NCI-H748 (cell line): ENCODE data around the gene KCNQ1.

Source experiments
- DNase-seq: peaks from one replicate; lab custom pipeline; 2025; ENCODE audit not compliant: unreplicated experiment; lab: John Stamatoyannopoulos, UW

The KCNQ1 gene

GRCh38 chr11:2566223-2567025 lies 121.6 kb downstream of the KCNQ1 start:
- no peak for DNase-seq

GRCh38 chr11:2567026-2567671 lies 122.3 kb downstream of the KCNQ1 start:
- DNase-seq = no peak

DNA sequence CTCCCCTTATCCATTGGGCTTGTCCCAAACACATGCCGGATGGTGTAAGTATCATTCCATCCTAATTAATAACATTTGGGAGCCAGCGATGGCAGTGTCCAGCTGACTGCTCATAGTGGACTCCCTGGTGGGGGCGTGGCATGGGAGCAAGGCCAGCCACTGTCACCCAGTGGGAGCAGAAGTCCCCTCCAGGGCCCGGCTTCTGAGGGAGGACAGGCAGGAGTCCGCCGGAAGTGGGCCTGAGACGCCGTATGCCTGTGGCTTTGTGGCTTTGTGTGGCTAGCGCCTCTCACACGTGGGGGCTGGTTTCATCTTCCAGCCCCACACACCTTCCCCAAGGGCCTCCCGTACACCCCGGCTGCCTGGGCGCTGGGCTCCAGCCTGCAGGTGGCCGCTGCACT lies 124.5 kb downstream of the KCNQ1 start:
- no peak for DNase-seq

- DNase-seq = no peak
Measured at GRCh38 chr11:2569731-2570210, 125.0 kb downstream of the KCNQ1 start.

GRCh38 chr11:2570211-2570811 lies 125.5 kb downstream of the KCNQ1 start:
- no peak for DNase-seq

DNA sequence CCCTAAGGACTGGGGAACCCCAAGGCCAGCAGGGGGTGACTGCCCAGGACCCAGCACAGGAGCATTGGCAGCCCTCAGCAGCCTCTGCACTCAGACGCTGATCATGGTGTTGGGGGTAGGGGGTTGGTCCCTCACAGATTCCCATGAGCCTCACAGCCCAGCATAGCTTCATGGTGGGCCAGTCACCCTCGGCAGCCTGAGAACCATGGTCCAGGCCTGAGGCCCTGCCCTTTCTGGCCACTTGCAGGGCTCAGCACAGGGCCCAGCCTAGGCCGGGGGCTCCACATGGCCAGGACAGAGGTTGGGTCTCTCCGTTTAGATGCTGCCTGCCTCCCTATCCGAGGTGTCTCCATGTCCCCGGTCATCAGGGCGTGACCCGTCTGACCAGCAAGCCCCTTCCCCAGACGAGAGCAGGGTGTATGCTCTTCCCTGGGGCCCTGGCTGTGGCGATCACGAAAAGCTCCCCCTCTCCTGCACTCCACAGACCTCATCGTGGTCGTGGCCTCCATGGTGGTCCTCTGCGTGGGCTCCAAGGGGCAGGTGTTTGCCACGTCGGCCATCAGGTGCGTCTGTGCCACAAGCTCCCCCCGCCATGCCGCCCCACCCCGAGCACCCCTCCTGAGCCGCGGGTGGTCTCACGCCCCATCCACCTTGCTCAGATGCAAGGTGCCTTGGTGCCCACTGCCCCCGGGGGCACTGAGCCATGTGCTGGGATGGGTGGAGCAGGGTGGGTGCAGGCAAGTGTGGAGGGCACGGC lies 126.2 kb downstream of the KCNQ1 start:
- DNase-seq = no peak

GRCh38 chr11:2571598-2572281 lies 126.9 kb downstream of the KCNQ1 start:
- no peak for DNase-seq

DNA sequence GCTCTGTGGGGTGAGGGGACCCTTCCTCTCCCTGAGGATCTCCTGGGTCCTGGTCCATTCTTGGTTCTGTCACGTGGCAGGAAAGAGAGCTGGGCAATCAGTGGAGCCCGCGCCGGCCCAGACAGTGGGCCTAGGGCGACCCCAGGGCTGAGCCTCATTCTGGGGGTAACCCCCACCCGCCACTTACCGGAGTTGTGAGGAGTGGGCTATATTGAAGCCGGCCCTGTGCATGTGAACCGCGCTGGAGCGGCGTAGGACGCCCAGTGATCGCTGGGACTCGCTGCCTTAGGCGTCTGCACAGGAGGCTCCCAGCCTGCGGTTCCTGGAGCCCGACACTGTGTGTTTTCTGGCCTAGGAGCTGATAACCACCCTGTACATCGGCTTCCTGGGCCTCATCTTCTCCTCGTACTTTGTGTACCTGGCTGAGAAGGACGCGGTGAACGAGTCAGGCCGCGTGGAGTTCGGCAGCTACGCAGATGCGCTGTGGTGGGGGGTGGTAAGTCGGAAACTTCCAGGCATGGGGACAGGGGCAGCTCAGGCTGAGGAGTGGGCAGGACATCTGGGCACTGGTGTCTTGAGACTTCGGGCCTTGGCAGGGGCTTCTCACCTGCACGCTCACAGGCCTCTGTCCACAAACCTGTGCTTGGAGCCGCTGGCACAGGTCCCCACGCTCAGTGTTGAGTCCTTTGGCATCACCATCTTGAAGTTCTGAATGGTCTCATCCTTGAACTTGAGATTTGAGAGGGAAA lies 127.9 kb downstream of the KCNQ1 start:
- DNase-seq = no peak

GRCh38 chr11:2573240-2574042 lies 128.6 kb downstream of the KCNQ1 start:
- no peak for DNase-seq

GRCh38 chr11:2574043-2574552 lies 129.3 kb downstream of the KCNQ1 start:
- DNase-seq = no peak

- peak; percentile 92 for DNase-seq
Measured at GRCh38 chr11:2574553-2575535, 130.0 kb downstream of the KCNQ1 start.

DNA sequence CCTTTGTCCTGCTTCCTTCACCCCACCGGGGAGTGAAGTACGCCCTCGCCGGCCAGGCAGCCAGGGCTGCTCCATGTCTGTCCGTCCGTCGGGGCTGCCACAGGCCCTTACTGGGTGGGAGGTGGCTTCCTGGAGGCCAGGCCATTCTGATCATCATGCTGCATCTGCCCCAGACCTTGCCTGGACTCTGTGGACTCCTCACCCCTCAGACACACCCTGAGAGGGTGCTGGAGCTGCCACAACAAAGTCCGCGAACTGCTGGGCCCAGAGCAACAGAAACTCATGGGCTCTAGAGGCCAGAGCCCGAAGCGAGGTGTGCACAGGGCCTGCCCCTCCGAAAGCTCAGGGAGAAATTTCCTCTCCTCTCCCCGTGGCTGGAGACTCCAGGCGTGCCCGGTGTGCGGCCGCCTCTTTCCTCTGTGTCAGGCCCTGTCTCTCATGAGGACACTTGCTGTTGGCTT lies 130.8 kb downstream of the KCNQ1 start:
- DNase-seq = no peak

DNA sequence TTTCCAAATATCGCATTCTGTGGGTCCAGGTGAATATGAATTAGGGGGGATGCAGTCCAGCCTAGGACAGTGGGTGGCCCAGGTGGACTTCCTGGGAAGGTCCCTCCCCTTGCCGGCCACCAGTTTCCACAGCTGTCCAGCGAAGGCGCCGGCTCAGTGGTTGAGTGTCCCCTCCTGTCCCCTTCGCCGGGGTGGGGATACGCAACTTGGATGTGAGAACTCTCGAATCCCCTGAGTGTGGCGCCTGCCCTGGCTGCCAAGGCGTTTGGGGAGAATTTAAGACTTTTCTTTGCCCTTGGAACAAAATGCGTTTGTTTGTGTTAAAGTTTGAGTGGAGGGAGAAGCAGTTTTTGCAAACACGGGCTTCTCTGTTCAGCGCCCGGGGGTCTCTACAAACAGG lies 131.3 kb downstream of the KCNQ1 start:
- DNase-seq = no peak

DNA sequence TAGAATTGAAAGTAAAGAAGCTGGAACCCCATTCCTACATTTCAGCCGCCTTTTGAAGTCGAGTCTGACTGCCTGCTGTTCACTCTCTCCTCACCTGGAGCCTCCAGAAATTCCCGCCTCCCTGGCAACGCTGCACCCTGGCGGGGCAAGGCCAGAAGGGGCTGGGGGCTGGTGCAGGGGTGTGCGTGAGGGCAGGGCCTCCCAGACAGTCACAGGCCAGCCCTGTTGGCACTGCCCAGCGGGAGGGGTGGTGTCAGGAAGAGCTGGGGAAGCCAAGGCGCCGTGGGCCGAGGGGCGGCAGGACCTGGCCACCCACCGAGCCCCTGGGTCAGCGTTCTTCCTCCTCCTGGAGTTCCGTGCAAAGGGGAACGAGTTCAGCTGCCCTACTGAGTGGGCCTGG lies 131.7 kb downstream of the KCNQ1 start:
- DNase-seq = no peak

- DNase-seq = no peak
Measured at GRCh38 chr11:2577031-2577990, 132.5 kb downstream of the KCNQ1 start.
